ENCODE results near the gene JPH2.
"Not testable (repeated sequence)": the region's sequence is repeated elsewhere in the genome, so short reads cannot be mapped to it uniquely, and the experiment has no call there.

The JPH2 gene

GRCh38 chr20:44211177-44212039 lies 24.4 kb upstream of the JPH2 start:
- DNase-seq = peak; percentile 14

- DNase-seq = peak; percentile 97
Observed at GRCh38 chr20:44210406-44211176, 23.6 kb upstream of the JPH2 start, which contains the start of gene OSER1. TSS of gene OSER1 (minus strand) at chr20:44210771. CDS start at chr20:44206957, 3,814 bp downstream.

GRCh38 chr20:44209686-44210405 lies 22.9 kb upstream of the JPH2 start:
- no peak for DNase-seq

GRCh38 chr20:44208770-44209169 lies 21.8 kb upstream of the JPH2 start:
- no peak for DNase-seq

- DNase-seq = no peak
Observed at GRCh38 chr20:44208165-44208564, 21.2 kb upstream of the JPH2 start.

DNA sequence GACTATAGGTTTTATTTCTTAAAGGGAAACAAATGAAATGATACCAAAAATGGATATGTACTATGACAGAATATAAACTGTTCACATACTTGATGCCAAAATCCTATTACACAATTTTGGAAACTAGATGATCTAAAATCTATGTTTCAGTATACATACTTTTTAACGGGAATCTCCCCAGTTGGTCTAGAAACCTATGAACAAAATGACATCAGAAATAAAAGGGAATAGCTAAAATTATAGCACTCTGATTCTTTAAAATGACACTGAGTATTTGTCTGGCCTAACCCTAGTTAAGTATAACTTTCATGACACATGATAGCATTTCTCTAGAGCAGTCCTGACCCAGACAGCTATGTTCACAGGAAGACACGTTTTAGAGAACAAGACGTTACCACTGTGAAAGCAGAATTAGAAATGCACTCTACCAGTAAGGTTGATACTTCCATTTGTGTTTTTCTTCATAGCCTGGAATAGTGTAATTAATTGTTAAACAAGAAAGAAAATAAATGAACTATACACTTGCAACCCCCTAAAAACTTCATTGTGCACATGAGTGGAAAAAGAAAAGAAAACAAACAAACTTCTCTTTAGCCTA lies 20.2 kb upstream of the JPH2 start:
- DNase-seq = no peak

DNA sequence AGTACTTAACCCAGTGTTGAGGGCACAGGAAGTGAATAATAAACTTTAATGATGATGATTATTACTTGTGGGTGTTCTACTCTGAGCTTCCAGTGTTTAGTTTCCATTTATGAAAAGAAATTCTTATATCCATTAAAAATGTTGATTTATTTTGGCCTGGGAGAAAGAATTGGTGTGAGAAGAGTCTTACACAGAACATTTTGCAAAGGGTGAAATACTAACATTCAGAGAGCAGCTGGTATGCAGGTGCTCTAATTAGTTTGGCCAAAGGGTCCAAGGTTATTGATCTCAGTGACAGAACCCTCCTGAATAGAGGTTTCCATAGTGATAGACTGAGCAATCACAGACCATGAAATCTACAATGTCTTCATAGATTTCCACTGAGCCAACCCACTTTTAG lies 19.1 kb upstream of the JPH2 start:
- DNase-seq = no peak

DNA sequence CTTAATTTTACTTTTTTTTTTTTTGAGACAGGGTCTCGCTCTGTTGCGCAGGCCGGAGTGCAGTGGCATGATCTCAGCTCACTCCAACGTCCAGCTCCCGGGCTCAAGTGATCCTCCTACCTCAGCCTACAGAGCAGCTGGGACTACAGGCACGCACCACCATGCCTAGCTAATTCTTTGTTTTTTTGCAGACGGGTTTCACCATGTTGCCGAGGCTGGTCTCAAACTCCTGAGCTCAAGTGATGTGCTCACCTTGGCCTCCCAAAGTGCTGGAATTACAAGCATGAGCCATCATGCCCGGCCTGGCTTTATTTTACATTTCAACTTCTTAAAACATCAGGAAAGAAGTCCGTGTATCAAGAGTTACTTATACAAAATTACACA lies 17.8 kb upstream of the JPH2 start:
- no peak for DNase-seq

GRCh38 chr20:44204156-44204831 lies 17.3 kb upstream of the JPH2 start:
- no peak for DNase-seq

DNA sequence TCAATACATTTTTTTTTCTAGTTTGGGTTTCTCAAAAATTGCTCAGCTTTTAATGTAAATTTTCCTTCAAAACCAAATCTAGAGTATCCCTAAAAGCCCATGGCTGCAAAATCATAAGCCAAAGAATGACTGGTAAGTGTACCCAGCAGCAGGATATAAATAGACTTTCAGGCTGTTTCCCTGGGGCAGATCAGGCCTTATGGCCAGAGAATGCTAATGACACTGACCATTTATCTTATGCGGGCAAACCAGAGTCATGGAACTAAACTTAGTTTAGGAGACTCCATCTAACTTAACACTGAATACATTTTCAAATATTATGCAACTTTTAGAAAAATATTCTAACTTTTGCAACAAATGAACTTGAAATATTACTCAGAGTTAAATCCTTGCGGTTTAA lies 16.2 kb upstream of the JPH2 start:
- DNase-seq = no peak

DNA sequence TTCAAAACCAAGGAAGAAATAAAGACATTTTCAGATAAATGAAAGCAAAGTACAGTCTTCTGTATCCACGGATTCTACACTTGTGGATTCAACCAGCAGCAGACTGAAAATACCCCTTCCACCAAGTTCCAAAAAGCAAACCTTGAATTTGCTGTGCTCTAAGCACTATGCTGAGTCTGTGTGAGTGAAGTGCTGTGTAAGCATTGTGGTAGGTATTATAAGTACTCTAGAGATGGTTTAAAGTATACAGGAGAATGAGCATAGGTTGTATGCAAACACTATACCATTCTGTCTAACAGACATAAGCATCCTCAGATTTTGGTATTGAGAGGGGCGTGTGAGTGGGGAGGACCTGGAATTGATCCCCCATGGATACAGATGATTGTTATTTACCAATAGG lies 14.0 kb upstream of the JPH2 start:
- DNase-seq = no peak

- no peak for DNase-seq
Observed at GRCh38 chr20:44200371-44200770, 13.4 kb upstream of the JPH2 start.

- no peak for DNase-seq
Observed at GRCh38 chr20:44199877-44200276, 12.9 kb upstream of the JPH2 start.

GRCh38 chr20:44198872-44199271 lies 11.9 kb upstream of the JPH2 start:
- peak; percentile 40 for DNase-seq

DNA sequence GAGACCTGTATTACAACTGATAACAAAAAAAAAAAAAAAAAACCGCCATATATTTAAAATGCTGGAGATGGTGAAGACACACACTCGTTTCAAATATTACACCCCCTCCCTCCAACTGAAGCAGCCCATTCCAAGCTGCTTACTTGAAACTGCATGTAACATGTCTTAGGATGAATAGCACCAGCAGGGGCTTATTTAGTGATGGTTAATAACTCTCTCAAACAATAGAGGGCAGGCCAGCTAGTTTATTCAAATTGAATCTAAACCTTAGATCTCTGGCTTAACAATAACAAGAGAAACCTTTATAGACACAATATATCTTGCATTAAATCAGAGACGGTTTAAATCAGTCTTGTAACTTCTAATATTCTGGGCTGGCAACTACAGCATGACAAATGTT lies 9.3 kb upstream of the JPH2 start:
- DNase-seq = no peak

DNA sequence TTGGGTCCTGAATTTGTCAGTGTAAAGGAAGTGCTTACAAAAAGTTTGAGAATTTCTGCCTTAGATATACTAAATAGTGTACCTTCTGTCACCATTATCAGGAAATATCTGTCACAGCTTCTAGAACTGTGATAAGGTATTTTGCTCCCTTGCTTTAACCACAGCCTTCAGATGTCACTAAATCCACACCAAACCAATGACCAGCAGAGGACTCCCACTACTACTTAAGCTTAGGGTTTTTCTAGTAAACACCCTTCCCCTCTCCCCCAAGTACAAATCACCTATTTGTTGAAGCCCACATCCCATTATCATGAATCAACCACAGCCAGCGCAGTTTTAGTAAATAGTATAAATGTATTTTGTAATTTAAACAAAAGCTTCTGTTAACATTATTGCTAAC lies 8.6 kb upstream of the JPH2 start:
- no peak for DNase-seq

- DNase-seq = no peak
Observed at GRCh38 chr20:44193801-44194200, 6.8 kb upstream of the JPH2 start.

GRCh38 chr20:44191640-44192039 lies 4.7 kb upstream of the JPH2 start:
- DNase-seq = not testable (repeated sequence)

- peak; percentile 22 for DNase-seq
Observed at GRCh38 chr20:44190197-44190852, 3.3 kb upstream of the JPH2 start.

GRCh38 chr20:44188752-44189151 lies 1.8 kb upstream of the JPH2 start:
- DNase-seq = no peak

GRCh38 chr20:44187772-44188709 lies 1.1 kb upstream of the JPH2 start:
- no peak for DNase-seq
